NCI-H774 (cell line): ENCODE results near the gene BCORL1.

Source experiments
- DNase-seq: peaks from one replicate; lab custom pipeline; 2025; lab: John Stamatoyannopoulos, UW

Gene BCORL1, protein sequence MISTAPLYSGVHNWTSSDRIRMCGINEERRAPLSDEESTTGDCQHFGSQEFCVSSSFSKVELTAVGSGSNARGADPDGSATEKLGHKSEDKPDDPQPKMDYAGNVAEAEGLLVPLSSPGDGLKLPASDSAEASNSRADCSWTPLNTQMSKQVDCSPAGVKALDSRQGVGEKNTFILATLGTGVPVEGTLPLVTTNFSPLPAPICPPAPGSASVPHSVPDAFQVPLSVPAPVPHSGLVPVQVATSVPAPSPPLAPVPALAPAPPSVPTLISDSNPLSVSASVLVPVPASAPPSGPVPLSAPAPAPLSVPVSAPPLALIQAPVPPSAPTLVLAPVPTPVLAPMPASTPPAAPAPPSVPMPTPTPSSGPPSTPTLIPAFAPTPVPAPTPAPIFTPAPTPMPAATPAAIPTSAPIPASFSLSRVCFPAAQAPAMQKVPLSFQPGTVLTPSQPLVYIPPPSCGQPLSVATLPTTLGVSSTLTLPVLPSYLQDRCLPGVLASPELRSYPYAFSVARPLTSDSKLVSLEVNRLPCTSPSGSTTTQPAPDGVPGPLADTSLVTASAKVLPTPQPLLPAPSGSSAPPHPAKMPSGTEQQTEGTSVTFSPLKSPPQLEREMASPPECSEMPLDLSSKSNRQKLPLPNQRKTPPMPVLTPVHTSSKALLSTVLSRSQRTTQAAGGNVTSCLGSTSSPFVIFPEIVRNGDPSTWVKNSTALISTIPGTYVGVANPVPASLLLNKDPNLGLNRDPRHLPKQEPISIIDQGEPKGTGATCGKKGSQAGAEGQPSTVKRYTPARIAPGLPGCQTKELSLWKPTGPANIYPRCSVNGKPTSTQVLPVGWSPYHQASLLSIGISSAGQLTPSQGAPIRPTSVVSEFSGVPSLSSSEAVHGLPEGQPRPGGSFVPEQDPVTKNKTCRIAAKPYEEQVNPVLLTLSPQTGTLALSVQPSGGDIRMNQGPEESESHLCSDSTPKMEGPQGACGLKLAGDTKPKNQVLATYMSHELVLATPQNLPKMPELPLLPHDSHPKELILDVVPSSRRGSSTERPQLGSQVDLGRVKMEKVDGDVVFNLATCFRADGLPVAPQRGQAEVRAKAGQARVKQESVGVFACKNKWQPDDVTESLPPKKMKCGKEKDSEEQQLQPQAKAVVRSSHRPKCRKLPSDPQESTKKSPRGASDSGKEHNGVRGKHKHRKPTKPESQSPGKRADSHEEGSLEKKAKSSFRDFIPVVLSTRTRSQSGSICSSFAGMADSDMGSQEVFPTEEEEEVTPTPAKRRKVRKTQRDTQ (N-terminal part only)

DNA sequence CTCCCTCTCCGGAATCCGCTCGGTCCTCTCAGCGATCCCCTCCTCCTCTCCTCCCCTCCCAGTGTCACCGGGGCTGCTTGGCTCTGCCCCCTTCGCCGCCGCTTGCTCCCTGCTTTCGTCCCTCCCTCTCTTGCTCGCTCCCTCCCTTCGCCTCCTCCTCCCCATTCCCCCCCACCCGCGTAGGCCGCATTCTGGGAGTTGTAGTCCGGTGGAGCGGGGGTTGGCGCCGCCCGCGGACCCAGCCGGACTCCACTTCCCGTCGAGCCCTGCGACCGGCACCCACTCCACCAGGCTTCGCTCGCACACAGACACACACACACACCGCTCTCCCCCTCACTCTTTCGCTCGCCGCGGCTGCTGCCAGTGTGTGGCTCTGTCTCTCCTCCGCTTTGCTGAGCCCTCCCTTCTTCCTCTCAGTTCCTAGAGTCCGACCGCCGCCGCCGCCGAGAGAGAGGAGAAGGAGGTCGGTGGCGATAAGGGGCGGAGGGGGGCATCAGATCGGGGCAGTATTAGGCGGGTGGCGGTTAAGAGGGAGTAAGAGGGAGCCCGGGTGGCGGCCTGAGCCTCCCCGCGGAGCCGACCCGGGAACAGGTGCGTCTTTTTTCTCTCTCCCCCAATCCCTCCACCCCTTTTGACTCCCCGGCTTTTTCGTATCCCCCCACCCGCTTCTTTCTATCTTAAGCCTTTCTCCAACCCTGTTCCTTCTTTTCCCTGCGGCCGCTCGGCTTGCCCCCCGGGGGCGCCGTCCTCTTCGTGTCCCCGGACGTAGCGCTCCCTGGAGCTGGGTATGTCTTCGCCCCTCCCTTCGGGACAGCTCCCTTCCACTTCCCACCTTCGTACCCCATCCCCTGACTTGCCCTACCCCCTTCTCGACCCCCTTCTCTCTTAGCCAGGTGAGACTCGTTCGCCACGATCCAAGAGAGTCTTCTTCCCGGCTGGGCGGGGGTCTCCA, at the start of gene BCORL1:
Gene BCORL1 (plus strand): TSS at position 336 of the 952 bp plus-strand sequence. CDS start 22,597 bp downstream, outside the sequence.
- DNase-seq: peak; percentile 90

DNA sequence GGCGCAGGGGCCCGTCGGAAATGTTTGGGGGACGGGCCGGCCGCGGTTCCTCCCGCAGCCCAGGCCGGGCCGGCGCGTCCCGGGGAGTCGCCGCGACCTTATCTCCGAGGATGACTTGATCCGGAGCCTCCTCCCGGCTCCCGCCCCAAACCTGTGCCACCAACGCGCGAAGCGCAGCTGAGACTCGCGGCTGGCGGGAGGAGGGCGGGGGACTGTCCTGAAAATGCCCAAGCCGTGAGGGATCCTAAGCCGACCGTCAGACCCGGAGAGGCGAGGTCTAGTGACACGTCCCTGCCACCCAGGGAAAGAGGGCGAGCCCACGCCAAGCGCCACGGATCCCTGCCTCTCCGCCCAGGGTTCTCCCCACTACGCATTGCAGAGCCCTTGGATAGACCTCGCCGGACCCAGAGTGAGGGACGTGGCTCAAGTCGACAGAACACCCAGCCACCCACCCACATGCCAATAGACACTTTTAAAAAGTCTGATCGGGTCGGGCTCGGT, 49.6 kb upstream of the BCORL1 start:
- DNase-seq: no peak

DNA sequence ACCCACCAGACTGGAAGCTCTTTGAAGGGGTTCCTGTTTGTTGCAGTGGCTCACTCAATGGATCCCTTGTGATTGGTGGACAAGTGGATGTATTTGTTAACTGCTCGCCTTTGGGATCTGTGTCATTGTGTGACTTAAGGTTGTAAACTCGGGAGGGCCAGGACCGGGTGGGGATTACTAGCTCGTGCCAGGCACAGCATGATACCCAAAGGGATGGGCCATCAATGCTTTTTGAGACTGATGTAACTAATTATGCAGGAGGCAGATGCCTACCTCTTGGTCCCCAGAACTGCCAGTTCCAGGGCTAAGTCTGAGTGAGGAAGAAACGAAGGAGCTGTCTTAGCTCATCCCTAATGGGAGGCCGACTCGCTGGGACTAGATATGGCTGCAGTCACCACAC, 48.7 kb upstream of the BCORL1 start:
- DNase-seq: no peak

DNA sequence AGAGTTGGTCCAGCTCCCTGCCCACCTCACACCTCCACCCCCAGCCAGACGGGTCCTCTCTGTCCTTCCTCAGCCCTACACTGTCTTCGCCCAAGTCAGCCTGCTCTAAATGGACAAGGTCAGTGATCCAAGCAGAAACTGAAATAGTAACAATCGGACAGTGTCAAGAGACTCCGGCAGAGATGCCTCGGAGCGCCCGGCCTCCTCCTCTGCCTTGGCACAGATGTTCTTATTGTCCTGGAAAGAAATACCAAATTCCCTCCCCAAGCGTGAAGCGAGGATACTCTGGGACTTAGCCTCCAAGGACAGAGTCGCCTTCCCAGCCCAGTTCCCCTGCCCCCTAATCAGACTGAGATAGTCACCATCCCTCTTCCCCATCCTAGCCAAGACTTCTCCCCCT, 48.0 kb upstream of the BCORL1 start:
- DNase-seq: no peak

DNA sequence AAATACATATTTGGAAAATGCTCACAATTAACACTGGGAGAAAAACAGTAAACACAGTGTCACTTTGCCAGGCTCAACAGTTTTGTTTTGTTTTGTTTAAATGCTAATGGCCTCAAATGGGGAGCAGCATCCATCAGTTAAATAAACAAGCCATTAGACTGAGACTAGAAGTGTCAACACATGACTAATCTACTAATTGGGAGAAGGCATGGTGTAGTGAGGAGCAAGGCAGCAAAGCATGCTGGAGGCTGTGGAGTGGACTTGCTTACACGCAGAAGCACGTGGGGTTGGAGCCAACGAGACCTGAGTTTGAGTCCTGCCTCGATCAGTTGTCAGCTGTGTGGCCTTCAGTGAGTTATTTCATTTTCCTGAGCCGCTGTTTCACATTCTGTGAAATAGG, 47.5 kb upstream of the BCORL1 start:
- DNase-seq: peak; percentile 31

DNA sequence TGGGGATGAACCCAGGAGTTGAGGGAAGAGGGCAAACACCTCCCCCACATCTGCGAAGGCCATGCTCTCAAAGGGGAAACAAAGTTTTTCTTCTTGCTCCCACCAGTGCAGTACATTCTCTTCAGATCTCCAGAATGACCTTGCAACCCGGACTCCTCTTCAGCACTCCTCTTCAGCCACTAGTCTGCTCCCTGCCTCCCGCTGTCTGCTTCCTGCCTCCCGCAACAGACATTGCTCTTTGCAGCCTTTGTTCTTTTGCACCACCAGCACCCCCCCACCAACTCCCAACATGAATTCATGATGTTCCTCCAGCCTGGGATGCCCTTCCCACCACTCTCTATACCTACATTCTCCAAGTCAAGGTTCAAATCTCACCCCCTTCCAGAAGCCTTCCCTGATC, 44.4 kb upstream of the BCORL1 start:
- DNase-seq: no peak

DNA sequence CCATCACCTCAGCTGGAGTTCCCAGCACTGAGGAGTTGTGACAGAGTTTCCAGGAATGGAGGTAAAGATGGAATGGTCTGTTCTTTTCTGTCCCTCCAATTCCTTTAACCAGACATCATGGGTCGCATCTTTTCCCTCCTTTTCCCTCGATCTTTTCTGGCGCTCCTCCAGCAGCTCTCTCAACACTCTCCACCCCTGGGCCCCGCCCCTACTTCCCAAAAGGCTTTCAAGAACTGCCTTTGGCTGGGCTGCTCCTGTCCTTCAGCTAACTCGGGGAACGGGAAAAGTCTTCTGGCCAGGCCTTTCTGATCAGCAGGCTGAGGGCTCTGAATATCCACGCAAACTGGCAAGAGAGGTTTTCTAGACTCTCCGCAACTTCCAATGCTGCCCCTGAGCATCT, 42.4 kb upstream of the BCORL1 start:
- no peak for DNase-seq

DNA sequence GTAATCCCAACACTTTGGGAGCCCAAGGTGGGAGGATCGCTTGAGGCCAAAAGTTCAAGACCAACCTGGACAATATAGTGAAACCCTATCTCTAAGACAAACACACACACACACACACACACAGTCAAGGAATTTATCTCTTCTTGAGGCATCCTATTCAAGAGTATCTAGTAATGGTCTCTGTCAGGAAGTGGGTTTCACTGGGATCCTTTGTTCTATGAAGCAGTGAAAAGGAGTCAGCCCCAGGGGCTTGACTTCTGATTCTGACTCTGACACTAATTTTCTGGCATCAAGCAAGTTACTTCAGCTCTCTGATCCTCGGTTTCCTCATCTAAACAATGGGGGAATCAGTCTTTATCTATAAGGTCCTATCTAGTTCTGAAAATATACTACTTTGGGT, 41.7 kb upstream of the BCORL1 start:
- no peak for DNase-seq

DNA sequence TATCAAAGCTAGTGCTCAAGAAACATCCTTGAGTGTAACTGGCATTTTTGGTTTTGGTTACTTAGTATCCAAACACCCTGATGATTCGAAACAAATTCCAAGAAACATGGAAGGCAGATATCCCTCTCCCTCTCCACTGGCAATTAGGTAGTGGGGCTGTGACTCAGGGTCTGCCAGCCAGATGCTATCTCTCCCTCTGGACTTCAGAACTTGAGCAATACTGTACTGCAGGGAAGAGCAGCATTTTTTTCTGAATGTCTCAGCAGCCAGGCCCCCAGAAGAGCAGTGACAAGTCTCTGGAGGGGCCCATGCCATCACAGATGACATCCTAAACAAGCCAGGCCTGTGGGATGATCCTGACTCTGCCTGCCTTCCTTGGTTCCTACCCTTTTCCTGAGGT, 37.3 kb upstream of the BCORL1 start:
- DNase-seq: no peak

DNA sequence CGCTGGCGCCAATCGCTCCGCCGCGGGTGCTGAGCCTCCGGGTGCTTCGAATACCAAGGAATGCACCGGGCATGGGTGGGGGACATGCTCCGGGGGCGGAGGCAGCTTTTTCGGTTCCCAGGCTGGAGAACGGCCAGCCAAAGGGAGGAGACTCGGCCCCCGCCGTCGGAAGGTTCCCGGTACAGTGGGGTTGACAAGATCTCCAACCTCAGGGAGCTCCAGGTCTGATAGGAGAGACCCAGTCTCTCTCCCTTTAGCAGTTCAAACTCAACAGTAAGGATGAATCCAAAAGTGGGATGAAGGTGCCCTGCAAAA, 29.1 kb upstream of the BCORL1 start:
- DNase-seq: no peak

DNA sequence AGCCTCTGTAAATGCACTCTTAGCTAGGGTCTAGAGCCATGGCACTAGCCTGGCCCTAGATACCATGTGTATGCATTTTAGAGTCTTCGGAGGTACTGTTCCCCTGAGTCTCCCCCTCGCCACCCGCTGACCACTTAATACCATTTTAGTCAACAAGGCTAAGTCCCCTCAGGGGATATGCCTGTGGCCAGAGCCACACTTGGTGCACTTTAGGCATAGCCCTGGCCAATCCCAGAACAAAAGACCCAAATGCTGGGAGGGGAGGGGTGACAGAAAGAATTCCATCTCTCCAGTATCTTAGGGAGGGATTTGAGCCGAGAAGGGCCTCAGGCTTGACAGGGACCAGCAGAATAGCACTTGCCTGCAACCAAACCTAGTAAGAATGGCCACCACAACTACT, 28.6 kb upstream of the BCORL1 start:
- DNase-seq: no peak

DNA sequence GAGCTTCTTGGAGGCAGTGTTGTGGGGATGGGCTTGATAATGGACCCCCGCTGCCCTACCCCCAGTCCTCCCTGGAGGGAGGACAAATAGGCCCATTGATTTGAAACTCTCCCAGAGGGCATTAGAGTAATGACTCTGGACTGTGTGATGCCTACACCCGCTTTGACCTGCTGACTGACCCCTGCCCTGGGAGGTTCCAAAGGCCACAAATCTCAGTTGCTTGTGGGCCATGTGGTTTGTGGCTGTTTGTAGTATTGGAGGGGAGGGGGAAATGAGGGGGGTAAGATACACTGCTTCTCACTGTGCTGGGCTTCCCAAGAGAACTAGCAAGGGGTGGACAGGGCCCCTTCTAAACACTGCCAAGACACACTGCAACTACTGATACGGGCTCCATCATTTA, 27.6 kb upstream of the BCORL1 start:
- DNase-seq: no peak

DNA sequence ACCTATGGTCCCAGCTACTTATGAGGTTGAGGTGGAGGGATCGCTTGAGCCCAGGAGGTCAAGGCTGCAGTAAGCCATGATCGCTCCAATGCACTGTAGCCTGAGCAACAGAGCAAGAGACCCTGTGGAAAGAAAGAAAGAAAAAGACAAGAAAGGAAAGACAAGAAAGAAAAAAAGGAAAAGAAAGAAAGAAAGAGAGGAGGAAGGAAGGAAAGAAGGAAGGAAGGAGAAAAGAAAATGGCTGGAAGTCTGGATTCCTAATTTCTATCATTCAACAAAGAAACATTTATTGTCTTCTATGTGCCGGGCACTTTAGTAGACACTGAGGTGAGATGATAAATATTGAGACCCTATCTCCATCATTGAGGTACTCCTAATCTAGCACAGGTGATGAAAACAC, 26.8 kb upstream of the BCORL1 start:
- DNase-seq: no peak

DNA sequence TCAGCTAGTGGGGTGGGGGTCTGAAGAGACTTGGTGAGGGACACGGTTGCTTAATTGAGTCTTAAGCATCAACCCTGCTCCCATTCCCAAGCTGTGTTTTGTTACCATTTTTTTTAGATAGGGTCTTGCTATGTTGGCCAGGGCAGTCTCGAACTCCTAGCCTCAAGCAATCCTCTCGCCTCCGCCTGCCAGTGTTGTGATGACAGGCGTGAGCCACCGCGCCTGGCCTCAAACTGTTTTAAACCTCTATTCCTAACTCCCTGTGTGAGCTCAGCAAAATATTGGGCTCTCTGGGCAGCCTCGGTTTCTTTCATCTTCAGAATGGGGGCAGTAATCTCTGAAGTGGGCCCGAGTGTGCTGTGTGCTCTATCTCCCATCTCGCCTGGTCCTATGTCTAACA, 26.3 kb upstream of the BCORL1 start:
- no peak for DNase-seq

DNA sequence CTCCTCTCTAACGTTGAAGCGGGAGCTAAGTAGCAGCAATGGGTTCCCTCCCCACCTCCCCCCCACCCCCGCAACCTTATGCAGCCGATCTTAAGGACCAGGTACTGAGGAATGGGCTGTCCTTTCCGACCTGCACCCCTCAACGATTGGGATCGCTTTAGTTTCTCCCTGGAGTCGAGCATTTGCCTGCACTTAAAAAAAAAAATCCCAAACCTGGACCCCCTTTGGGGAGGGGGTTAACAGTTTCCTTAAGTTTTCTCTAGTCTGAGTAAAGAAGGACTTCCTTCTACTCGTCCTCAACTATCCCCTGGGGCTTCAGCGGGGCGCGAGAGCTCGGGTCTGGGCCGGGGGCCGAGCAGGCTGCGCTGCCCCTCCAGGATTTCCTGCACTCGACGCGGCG, 25.7 kb upstream of the BCORL1 start:
- DNase-seq: no peak

DNA sequence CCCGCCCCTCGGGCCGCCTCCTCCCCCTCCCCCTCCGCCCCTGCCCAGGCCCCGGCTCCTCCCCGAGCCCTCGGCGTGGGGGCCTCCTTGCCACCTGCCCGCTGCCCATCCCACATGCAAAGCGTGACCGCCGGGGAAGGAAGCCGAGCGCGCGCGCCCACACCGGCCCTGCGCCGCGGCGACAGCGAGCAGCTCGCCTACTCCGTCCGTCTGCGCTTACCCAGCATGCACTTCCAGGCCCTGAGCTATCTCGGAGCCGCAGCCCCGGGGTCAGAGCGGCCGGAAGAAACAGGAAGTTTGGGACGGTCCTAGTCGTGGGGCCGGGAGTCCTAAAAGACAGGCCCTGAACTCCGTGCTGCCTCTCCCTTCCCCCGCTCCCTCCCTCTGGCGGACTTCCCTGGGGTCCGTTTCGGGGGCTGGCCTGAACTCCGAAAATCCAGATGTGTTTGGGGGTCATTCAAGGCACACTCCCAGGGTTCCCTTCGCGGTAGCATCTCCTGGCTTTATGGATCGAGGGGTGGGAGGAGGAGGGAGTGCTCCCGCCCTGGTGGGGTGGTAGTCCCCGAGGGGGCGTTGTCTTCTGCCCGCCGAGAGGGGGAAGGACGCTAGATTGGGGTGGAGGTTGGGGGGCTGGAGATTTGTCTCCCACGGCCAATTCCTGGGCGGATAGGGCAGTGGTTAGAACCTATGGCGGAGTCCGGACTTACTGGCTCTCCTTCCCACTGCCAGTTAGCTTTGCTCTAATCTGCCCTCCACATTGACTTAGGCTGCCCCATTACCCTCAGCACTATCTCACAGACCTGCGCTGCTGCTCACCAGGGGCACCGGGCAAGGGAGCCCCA, 25.0 kb upstream of the BCORL1 start:
- DNase-seq: peak; percentile 54

DNA sequence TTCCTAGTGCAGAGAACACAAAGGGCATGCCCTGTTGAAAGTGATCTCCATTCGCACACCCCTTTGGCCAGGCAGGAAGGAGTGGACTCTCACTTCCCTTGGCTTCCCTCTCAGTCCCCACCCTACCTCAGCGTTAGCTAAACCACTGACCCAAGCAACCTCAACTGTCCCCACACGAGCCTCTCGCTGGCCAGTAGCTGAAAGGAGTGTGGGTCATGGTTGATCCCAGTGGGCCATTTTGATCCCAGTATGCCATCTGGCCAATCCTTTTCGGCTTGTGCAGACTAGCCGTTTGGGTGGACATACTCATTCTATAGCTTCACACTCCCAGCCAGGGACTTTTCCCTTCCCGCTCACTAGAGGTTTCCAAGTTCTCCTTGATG, 24.4 kb upstream of the BCORL1 start:
- DNase-seq: no peak

DNA sequence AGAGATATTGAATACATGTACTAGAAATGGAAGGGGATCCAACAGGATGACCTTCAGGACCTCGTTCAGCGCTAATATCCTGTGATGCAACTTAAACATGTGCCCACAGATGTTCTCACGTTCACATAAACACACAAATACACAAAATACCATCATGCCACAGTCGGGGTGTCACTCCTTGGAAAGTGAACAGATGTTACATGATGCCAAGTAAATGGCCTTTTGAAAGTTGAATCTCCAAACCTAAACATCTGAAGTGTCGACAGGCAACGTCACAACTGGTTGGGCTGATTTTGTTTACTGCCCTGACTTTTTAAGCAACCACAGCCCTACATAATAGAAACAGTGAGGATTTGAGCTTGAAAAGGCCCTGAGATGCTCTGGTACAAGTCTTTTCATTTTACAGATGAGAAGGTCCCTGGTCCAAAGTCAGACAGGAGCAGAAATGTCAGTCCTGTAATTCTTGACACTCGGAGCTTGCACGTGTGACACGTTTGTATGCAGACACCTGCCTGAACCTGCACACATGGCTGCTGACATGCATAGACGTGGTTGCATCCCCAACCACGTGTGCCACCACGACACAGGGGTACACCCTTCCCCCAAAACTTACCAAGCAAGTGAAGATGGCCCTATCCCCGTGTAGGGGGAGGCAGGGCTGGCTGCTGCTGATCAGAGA, 23.5 kb upstream of the BCORL1 start:
- no peak for DNase-seq

DNA sequence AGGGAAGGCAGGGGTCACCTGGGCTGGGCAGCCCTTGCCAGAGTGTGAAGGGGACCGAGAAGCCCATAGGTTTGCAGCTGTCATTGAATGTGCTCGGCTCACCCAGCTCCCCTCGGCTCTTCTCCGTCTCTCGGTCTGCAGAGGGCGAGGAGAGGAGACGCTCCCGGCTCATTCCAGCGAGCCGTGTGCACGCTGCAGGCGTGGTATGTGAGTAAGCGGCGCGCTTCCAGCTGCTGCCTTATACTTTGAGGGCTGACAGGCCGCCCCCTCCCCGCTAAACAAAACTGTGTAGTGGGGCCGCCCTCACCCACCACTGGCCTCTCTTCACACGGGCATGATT, 23.0 kb upstream of the BCORL1 start:
- DNase-seq: no peak
